ENCODE measurements around the gene ACACA.
"Not testable (repeated sequence)": the region's sequence is repeated elsewhere in the genome, so short reads cannot be mapped to it uniquely, and the experiment has no call there.

GRCh38 chr17:37356796-37357569 is 49.7 kb downstream of the ACACA start:
- TF ChIP-seq POLR2A (IDR thresholded peaks at IDR 0.05; ENCODE audit: low read length); GATA1 (IDR thresholded peaks at IDR 0.05; ENCODE audit: low read depth, low read length): not testable (repeated sequence)
